H9 (cell line): ENCODE results near the gene TBRG1. TPM values are rescaled to one million over a fixed set of nuclear protein-coding genes. Genes with fewer than 3 reads are reported as not detected.

Experiments
- DNase-seq: peaks from one replicate; pipeline ENCODE4 v3.0.0-alpha.2; 2017
- H2AFZ ChIP-seq: one replicate; pipeline ENCODE4 v1.6.1; 2013; ENCODE audit warnings: mild to moderate bottlenecking, low read length, control low read depth, moderate library complexity
- H2AK5ac ChIP-seq: 2 replicates; pipeline ENCODE4 v1.6.1; 2013; ENCODE audit warnings: low read length, control low read depth, mixed read lengths; ENCODE audit not compliant: insufficient read length
- H2BK120ac ChIP-seq: one replicate; pipeline ENCODE4 v1.6.1; 2013; ENCODE audit warnings: low read depth, mild to moderate bottlenecking, low read length, control low read depth, inconsistent platforms; ENCODE audit not compliant: poor library complexity, severe bottlenecking
- H2BK12ac ChIP-seq: 2 replicates; pipeline ENCODE4 v1.6.1; 2013; ENCODE audit warnings: low read length, control low read depth, mixed read lengths, low read depth; ENCODE audit not compliant: insufficient read length
- H2BK15ac ChIP-seq: 2 replicates; pipeline ENCODE4 v1.6.1; 2013; ENCODE audit warnings: low read depth, low read length, control low read depth
- H2BK20ac ChIP-seq: one replicate; pipeline ENCODE4 v1.6.1; 2013; ENCODE audit warnings: low read depth, mild to moderate bottlenecking, low read length, control low read depth, inconsistent platforms; ENCODE audit not compliant: poor library complexity, severe bottlenecking
- H2BK5ac ChIP-seq: 2 replicates; pipeline ENCODE4 v1.6.1; 2013; ENCODE audit warnings: low read length, control low read depth, mixed read lengths; ENCODE audit not compliant: insufficient read length
- H3K14ac ChIP-seq: 2 replicates; pipeline ENCODE4 v1.6.1; 2013; ENCODE audit warnings: low read length, control low read depth; ENCODE audit not compliant: insufficient read depth
- H3K18ac ChIP-seq: 2 replicates; pipeline ENCODE4 v1.6.1; 2013; ENCODE audit warnings: low read depth, mild to moderate bottlenecking, mixed read lengths, low read length, control low read depth; ENCODE audit not compliant: insufficient read length
- H3K23ac ChIP-seq: 2 replicates; pipeline ENCODE4 v1.6.1; 2013; ENCODE audit warnings: low read length, control low read depth, mixed read lengths, low read depth; ENCODE audit not compliant: insufficient read length
- H3K23me2 ChIP-seq: 2 replicates; pipeline ENCODE4 v1.6.1; 2013; ENCODE audit warnings: low read depth, mild to moderate bottlenecking, mixed read lengths, low read length, control low read depth; ENCODE audit not compliant: insufficient read length, poor library complexity, severe bottlenecking
- H3K27ac ChIP-seq: 2 replicates; pipeline ENCODE4 v1.5.1; 2013; ENCODE audit warnings: low read length, control low read depth, mixed read lengths, low read depth; ENCODE audit not compliant: insufficient read length
- H3K27me3 ChIP-seq: 2 replicates; pipeline ENCODE4 v1.6.1; 2013; ENCODE audit warnings: low read length, control low read depth, inconsistent platforms; ENCODE audit not compliant: insufficient read depth
- H3K4ac ChIP-seq: 2 replicates; pipeline ENCODE4 v1.6.1; 2013; ENCODE audit warnings: low read depth, mild to moderate bottlenecking, control low read depth, inconsistent platforms, low read length, moderate library complexity
- H3K4me1 ChIP-seq: 2 replicates; pipeline ENCODE4 v1.6.1; 2013; ENCODE audit warnings: low read length, control low read depth, inconsistent platforms; ENCODE audit not compliant: insufficient read depth
- H3K4me2 ChIP-seq: 2 replicates; pipeline ENCODE4 v1.6.1; 2013; ENCODE audit warnings: low read length, control low read depth, mixed read lengths; ENCODE audit not compliant: insufficient read length, insufficient read depth
- H3K56ac ChIP-seq: 2 replicates; pipeline ENCODE4 v1.6.1; 2013; ENCODE audit warnings: low read depth, mild to moderate bottlenecking, mixed read lengths, low read length, control low read depth; ENCODE audit not compliant: insufficient read length
- H3K79me1 ChIP-seq: 2 replicates; pipeline ENCODE4 v1.6.1; 2013; ENCODE audit warnings: low read depth, mild to moderate bottlenecking, moderate library complexity, low read length, control low read depth, inconsistent platforms; ENCODE audit not compliant: insufficient read depth, poor library complexity, severe bottlenecking
- H3K79me2 ChIP-seq: 2 replicates; pipeline ENCODE4 v1.6.1; 2013; ENCODE audit warnings: low read length, control low read depth, inconsistent platforms; ENCODE audit not compliant: insufficient read depth
- H3K9ac ChIP-seq: 2 replicates; pipeline ENCODE4 v1.6.1; 2013; ENCODE audit warnings: low read length, control low read depth, mixed read lengths; ENCODE audit not compliant: insufficient read length; ENCODE audit errors: extremely low read depth
- H3K9me3 ChIP-seq: one replicate; pipeline ENCODE4 v1.6.1; 2013; ENCODE audit warnings: low read depth, low read length, inconsistent platforms; ENCODE audit not compliant: control insufficient read depth
- H3T11ph ChIP-seq: one replicate; pipeline ENCODE4 v1.6.1; 2013; ENCODE audit warnings: mild to moderate bottlenecking, low read length, control low read depth, inconsistent platforms
- H4K20me1 ChIP-seq: one replicate; pipeline ENCODE4 v1.6.1; 2013; ENCODE audit not compliant: control insufficient read depth, insufficient read length, insufficient read depth
- H4K5ac ChIP-seq: 2 replicates; pipeline ENCODE4 v1.6.1; 2013; ENCODE audit warnings: low read depth, mild to moderate bottlenecking, mixed read lengths, low read length, control low read depth; ENCODE audit not compliant: insufficient read length
- H4K8ac ChIP-seq: replicated peaks from 2 replicates; pipeline ENCODE4 v1.6.1; 2013; ENCODE audit warnings: low read length, control low read depth, mixed read lengths, low read depth; ENCODE audit not compliant: insufficient read length
- H4K91ac ChIP-seq: 2 replicates; pipeline ENCODE4 v1.6.1; 2013; ENCODE audit warnings: low read depth, mild to moderate bottlenecking, moderate library complexity, mixed read lengths, low read length, control low read depth; ENCODE audit not compliant: insufficient read length
- H3K27ac Mint-ChIP-seq, 3 experiments: 2 replicates in 2 of 3; 3 replicates in 1 of 3; pipeline ENCODE4 v1.8.0; 2020 to 2021; ENCODE audit warnings: mixed read lengths in 3 of 3, mild to moderate bottlenecking in 1 of 3, moderate library complexity in 1 of 3
- H3K27me3 Mint-ChIP-seq: 2 replicates; pipeline ENCODE4 v1.8.0; 2021; ENCODE audit warnings: low read depth, mild to moderate bottlenecking, moderate library complexity, mixed read lengths
- H3K36me3 Mint-ChIP-seq, 3 experiments: 2 replicates in 2 of 3; 3 replicates in 1 of 3; pipeline ENCODE4 v1.8.0; 2020 to 2021; ENCODE audit warnings: low read depth in 3 of 3, mixed read lengths in 3 of 3; ENCODE audit not compliant: insufficient read depth in 1 of 3
- H3K4me1 Mint-ChIP-seq, 2 experiments: 2 replicates each; pipeline ENCODE4 v1.8.0; 2020; ENCODE audit warnings: mixed read lengths in 2 of 2
- H3K4me3 Mint-ChIP-seq, 2 experiments: 2 replicates in 1 of 2; 3 replicates in 1 of 2; pipeline ENCODE4 v1.8.0; 2020 to 2021; ENCODE audit warnings: mild to moderate bottlenecking in 2 of 2, mixed read lengths in 2 of 2, moderate library complexity in 1 of 2
- H3K9me3 Mint-ChIP-seq, 2 experiments: 2 replicates in 1 of 2; 3 replicates in 1 of 2; pipeline ENCODE4 v1.8.0; 2020; ENCODE audit warnings: mild to moderate bottlenecking in 2 of 2, mixed read lengths in 2 of 2, moderate library complexity in 1 of 2
- CTCF ChIP-seq: fragments of 200-600 bp; sonication (generic); conservative IDR thresholded peaks from 3 replicates; pipeline ENCODE4 v1.8.0; 2021; ENCODE audit warnings: antibody characterized with exemption, mild to moderate bottlenecking
- WGBS: extraction: QIAGEN DNeasy Blood & Tissue Kit; methylation state at CpG from one replicate; pipeline ENCODE4 v1.1.7; 2013; ENCODE audit warnings: missing lambda C conversion rate, low lambda C conversion rate, mixed read lengths; ENCODE audit not compliant: insufficient read length; ENCODE audit errors: extremely low coverage; 5-methylcytosine and 5-hydroxymethylcytosine counted together
- total RNA-seq: library from RNA; stranded (reverse); gene quantifications from 2 replicates; pipeline ENCODE4 v1.2.1, GENCODE V29; 2021

The TBRG1 gene
- total RNA-seq, 1 experiment from 2014 or later = 23.9 TPM

- Histone ChIP-seq H2BK15ac (no peak overlapping the region), H3K27ac (no peak overlapping the region), H2BK120ac (no peak overlapping the region), H3K18ac (no peak overlapping the region), H3T11ph (no peak overlapping the region), H3K9me3 (no peaks in the 10 kb centered on the region), H3K4me2 (no peak overlapping the region), H4K8ac (no peak overlapping the region), H3K23me2 (no peaks in the 10 kb centered on the region), H3K23ac (no peak overlapping the region), H4K91ac (no peak overlapping the region), H2BK20ac (no peak overlapping the region), H4K5ac (no peak overlapping the region), H4K20me1 (no peaks in the 10 kb centered on the region), H2AFZ (no peak overlapping the region), H2BK5ac (no peak overlapping the region), H3K79me1 (no peaks in the 10 kb centered on the region), H3K79me2 (no peaks in the 10 kb centered on the region), H3K56ac (no peak overlapping the region), H2AK5ac (no peak overlapping the region), H3K4me1 (peaks cover 4% of the 10 kb centered on the region; the same call in 1 of the 2 replicates), H3K4ac (no peak overlapping the region), H2BK12ac (no peak overlapping the region), H3K9ac (no peak overlapping the region), H3K14ac (no peak overlapping the region), H3K27me3 (peaks cover 2% of the 10 kb centered on the region; the same call in 1 of the 2 replicates)
- H3K27ac Mint-ChIP-seq = no peak overlapping the region
- H3K4me3 Mint-ChIP-seq = no peak overlapping the region
- H3K36me3 Mint-ChIP-seq = peaks cover 0 to 1% (median 0%) of the 10 kb centered on the region in 3 experiments; a peak in 1 of 7 replicates
- WGBS = no CpG with 5 or more reads among the region's 4 CpGs
- TF ChIP-seq CTCF = no peak
- no peaks in the 10 kb centered on the region; a peak in 1 of 5 replicates for H3K9me3 Mint-ChIP-seq
- peaks cover 13 to 15% of the 10 kb centered on the region in 2 experiments for H3K4me1 Mint-ChIP-seq
- no peaks in the 10 kb centered on the region for H3K27me3 Mint-ChIP-seq
- no peak for DNase-seq
These were observed 39.4 kb downstream of the TBRG1 start for GRCh38 chr11:124662106-124662505.
